ENCODE measurements around the gene TM6SF1.
"Not testable (repeated sequence)": the region's sequence is repeated elsewhere in the genome, so short reads cannot be mapped to it uniquely, and the experiment has no call there.

Gene TM6SF1

GRCh38 chr15:83115831-83116565 is 8.6 kb downstream of the TM6SF1 start:
- no peak for TF ChIP-seq POLR2A (IDR thresholded peaks at IDR 0.05; ENCODE audit: low read depth, low read length)
- FAIRE-seq (no peak), DNase-seq (ENCODE audit: insufficient read length, low spot score) (no peak)

- no peak for DNase-seq (ENCODE audit: insufficient read length, low spot score)
- no peak for TF ChIP-seq POLR2A (IDR thresholded peaks at IDR 0.05; ENCODE audit: low read depth, low read length)
- FAIRE-seq, result no peak
Observed at GRCh38 chr15:83118291-83118827, 10.9 kb downstream of the TM6SF1 start.

GRCh38 chr15:83118968-83119367 is 11.5 kb downstream of the TM6SF1 start:
- FAIRE-seq, result no peak
- TF ChIP-seq POLR2A (IDR thresholded peaks at IDR 0.05; ENCODE audit: low read depth, low read length), result no peak

GRCh38 chr15:83119968-83120581 is 12.6 kb downstream of the TM6SF1 start:
- TF ChIP-seq POLR2A (IDR thresholded peaks at IDR 0.05; ENCODE audit: low read depth, low read length), result no peak
- DNase-seq (ENCODE audit: insufficient read length, low spot score) (no peak), FAIRE-seq (no peak)

More at GRCh38 chr15:83118968-83119367, 11.5 kb downstream of the TM6SF1 start:
- DNase-seq (ENCODE audit: insufficient read length, low spot score), result no peak

GRCh38 chr15:83123529-83123928 is 16.1 kb downstream of the TM6SF1 start:
- no peak for FAIRE-seq
- no peak for TF ChIP-seq POLR2A (IDR thresholded peaks at IDR 0.05; ENCODE audit: low read depth, low read length)

GRCh38 chr15:83127547-83128150 is 20.2 kb downstream of the TM6SF1 start:
- FAIRE-seq, result no peak
- no peak for DNase-seq (ENCODE audit: insufficient read length, low spot score)
- TF ChIP-seq POLR2A (IDR thresholded peaks at IDR 0.05; ENCODE audit: low read depth, low read length), result no peak

More at GRCh38 chr15:83123529-83123928, 16.1 kb downstream of the TM6SF1 start:
- no peak for DNase-seq (ENCODE audit: insufficient read length, low spot score)

GRCh38 chr15:83129791-83130190 is 22.3 kb downstream of the TM6SF1 start:
- no peak for TF ChIP-seq POLR2A (IDR thresholded peaks at IDR 0.05; ENCODE audit: low read depth, low read length)
- FAIRE-seq (no peak), DNase-seq (ENCODE audit: insufficient read length, low spot score) (no peak)

- no peak for TF ChIP-seq POLR2A (IDR thresholded peaks at IDR 0.05; ENCODE audit: low read depth, low read length)
- DNase-seq (ENCODE audit: insufficient read length, low spot score), result no peak
- FAIRE-seq, result no peak
Observed at GRCh38 chr15:83132861-83133523, 25.5 kb downstream of the TM6SF1 start.

GRCh38 chr15:83142151-83142550 is 34.7 kb downstream of the TM6SF1 start:
- not testable (repeated sequence) for DNase-seq (ENCODE audit: insufficient read length, low spot score); FAIRE-seq

GRCh38 chr15:83144771-83145170 is 37.3 kb downstream of the TM6SF1 start:
- FAIRE-seq (no peak), DNase-seq (ENCODE audit: insufficient read length, low spot score) (no peak)
- no peak for TF ChIP-seq POLR2A (IDR thresholded peaks at IDR 0.05; ENCODE audit: low read depth, low read length)

- DNase-seq (ENCODE audit: insufficient read length, low spot score), result no peak
- TF ChIP-seq POLR2A (IDR thresholded peaks at IDR 0.05; ENCODE audit: low read depth, low read length), result no peak
- no peak for FAIRE-seq
Observed at GRCh38 chr15:83153288-83153687, 45.8 kb downstream of the TM6SF1 start.

GRCh38 chr15:83155942-83156341 is 48.5 kb downstream of the TM6SF1 start:
- DNase-seq (ENCODE audit: insufficient read length, low spot score), result no peak
- FAIRE-seq, result no peak
- TF ChIP-seq POLR2A (IDR thresholded peaks at IDR 0.05; ENCODE audit: low read depth, low read length), result no peak

- FAIRE-seq (no peak), DNase-seq (ENCODE audit: insufficient read length, low spot score) (no peak)
- no peak for TF ChIP-seq POLR2A (IDR thresholded peaks at IDR 0.05; ENCODE audit: low read depth, low read length)
Observed at GRCh38 chr15:83158393-83158792, 50.9 kb downstream of the TM6SF1 start.

- FAIRE-seq, result no peak
- DNase-seq (ENCODE audit: insufficient read length, low spot score), result no peak
- TF ChIP-seq POLR2A (IDR thresholded peaks at IDR 0.05; ENCODE audit: low read depth, low read length), result no peak
Observed at GRCh38 chr15:83160741-83161140, 53.3 kb downstream of the TM6SF1 start.
